Adipocyte (in vitro differentiated cells): ENCODE results near the gene TRIM43.
"Not testable (repeated sequence)": the region's sequence is repeated elsewhere in the genome, so short reads cannot be mapped to it uniquely, and the experiment has no call there.

Experiments
- DNase-seq: peaks from one replicate; pipeline ENCODE4 v3.0.0-alpha.2; 2015; ENCODE audit warnings: low read depth
- H3K27me3 ChIP-seq: replicated peaks from 2 replicates; pipeline ENCODE4 v1.7.0; 2013; ENCODE audit warnings: mild to moderate bottlenecking, low read length, moderate library complexity; ENCODE audit not compliant: control insufficient read depth, insufficient read depth
- H3K36me3 ChIP-seq: 2 replicates; pipeline ENCODE4 v1.7.0; 2013; ENCODE audit warnings: low read length, mild to moderate bottlenecking, moderate library complexity; ENCODE audit not compliant: control insufficient read depth, insufficient read depth, severe bottlenecking
- H3K4me1 ChIP-seq: 2 replicates; pipeline ENCODE4 v1.7.0; 2013; ENCODE audit warnings: mild to moderate bottlenecking, low read length, moderate library complexity; ENCODE audit not compliant: control insufficient read depth, insufficient read depth
- H3K4me3 ChIP-seq: 2 replicates; pipeline ENCODE4 v1.7.0; 2013; ENCODE audit warnings: mild to moderate bottlenecking, low read length, moderate library complexity
- H3K9ac ChIP-seq: 2 replicates; pipeline ENCODE4 v1.7.0; 2013; ENCODE audit warnings: mild to moderate bottlenecking, low read length, moderate library complexity
- H3K9me3 ChIP-seq: 2 replicates; pipeline ENCODE4 v1.7.0; 2013; ENCODE audit warnings: mild to moderate bottlenecking, low read length, moderate library complexity; ENCODE audit not compliant: control insufficient read depth

The TRIM43 gene

DNA sequence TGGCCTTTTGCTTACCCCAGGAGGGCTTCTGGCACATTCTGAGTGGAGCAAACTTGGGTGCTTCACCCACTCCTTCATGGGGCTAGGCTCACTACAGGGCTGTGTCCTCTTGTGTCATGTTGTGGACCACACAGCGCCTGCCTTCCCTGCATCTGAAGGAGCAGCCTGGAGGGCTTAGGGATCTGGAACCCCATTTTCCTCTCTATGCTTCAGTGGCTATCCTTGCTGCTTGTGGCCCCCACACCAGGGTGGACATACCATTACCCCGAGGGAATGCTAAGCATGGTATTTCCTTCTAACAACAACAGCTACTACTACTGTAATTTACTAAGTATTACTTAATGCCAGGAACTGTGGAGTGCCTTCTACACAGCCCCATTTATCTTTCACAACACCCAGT, 50.6 kb downstream of the TRIM43 start:
- H3K27me3 ChIP-seq, H3K9me3 ChIP-seq, H3K4me1 ChIP-seq, H3K36me3 ChIP-seq, H3K4me3 ChIP-seq, H3K9ac ChIP-seq: not testable (repeated sequence)
- peak; percentile 6 for DNase-seq

- not testable (repeated sequence) for H3K9ac ChIP-seq, H3K4me1 ChIP-seq, H3K27me3 ChIP-seq, DNase-seq, H3K9me3 ChIP-seq, H3K36me3 ChIP-seq, H3K4me3 ChIP-seq
Observed at GRCh38 chr2:95642951-95643350, 51.1 kb downstream of the TRIM43 start.

GRCh38 chr2:95645312-95645711, 53.5 kb downstream of the TRIM43 start:
- not testable (repeated sequence) for H3K4me3 ChIP-seq, H3K9me3 ChIP-seq, H3K27me3 ChIP-seq, H3K4me1 ChIP-seq, H3K36me3 ChIP-seq, DNase-seq, H3K9ac ChIP-seq

- H3K36me3 ChIP-seq, H3K4me1 ChIP-seq, H3K4me3 ChIP-seq, H3K27me3 ChIP-seq, H3K9ac ChIP-seq, DNase-seq, H3K9me3 ChIP-seq: not testable (repeated sequence)
Observed at GRCh38 chr2:95646274-95646994, 54.6 kb downstream of the TRIM43 start.

DNA sequence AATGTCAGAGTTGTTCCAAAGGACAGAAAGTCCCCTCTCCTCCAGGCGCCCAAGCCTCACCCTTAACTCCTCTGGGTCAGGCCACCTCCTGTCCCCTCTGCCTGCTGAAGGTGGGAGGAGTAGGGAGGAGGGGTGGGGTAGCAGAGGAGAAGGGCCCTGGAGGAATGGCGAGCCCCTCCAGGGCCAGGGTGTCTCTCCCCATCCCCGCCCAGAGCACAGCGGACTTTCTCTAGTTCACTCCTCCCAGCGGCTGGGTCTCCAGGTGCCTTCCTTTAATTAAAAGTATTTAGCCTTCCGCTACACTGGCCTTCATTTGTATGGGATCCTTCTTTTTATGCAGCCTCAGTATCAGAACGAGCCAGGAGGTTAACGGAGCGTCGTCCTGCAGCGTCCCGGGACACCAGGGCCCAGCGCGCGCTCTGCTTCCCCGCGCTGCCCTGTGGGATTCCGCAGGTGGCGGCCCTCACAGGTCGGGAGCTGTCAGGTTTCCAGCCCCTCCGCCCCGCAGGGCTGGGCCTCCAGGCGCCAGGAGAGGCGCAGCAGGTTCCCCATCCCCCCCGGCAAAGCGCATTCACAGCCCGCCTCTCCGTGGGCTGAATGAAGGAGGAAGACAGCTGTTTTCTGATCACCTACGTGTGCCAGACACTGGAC, 57.2 kb downstream of the TRIM43 start:
- not testable (repeated sequence) for H3K4me3 ChIP-seq, H3K9me3 ChIP-seq, H3K4me1 ChIP-seq, H3K36me3 ChIP-seq, DNase-seq, H3K27me3 ChIP-seq, H3K9ac ChIP-seq
